Dendritic cell treated with granulocyte-macrophage colony-stimulating factor and Interleukin-4, amounts not matched to agents 40 ng/mL and 50 ng/mL, for 4 days (primary cell): ENCODE measurements around the gene RNF41.
"Not testable (repeated sequence)": the region's sequence is repeated elsewhere in the genome, so short reads cannot be mapped to it uniquely, and the experiment has no call there.

Experiments
- H3K27ac Mint-ChIP-seq: one replicate; pipeline ENCODE4 v1.8.0; 2022; ENCODE audit warnings: mild to moderate bottlenecking, mixed read lengths
- H3K27me3 Mint-ChIP-seq: one replicate; pipeline ENCODE4 v1.8.0; 2022; ENCODE audit warnings: mild to moderate bottlenecking, mixed read lengths
- H3K36me3 Mint-ChIP-seq: one replicate; pipeline ENCODE4 v1.8.0; 2022; ENCODE audit warnings: low read depth, mixed read lengths
- H3K4me1 Mint-ChIP-seq: one replicate; pipeline ENCODE4 v1.8.0; 2022; ENCODE audit warnings: low read depth, mixed read lengths
- H3K4me3 Mint-ChIP-seq: one replicate; pipeline ENCODE4 v1.8.0; 2022; ENCODE audit warnings: mild to moderate bottlenecking, moderate library complexity, mixed read lengths
- H3K9me3 Mint-ChIP-seq: one replicate; pipeline ENCODE4 v1.8.0; 2022; ENCODE audit warnings: mixed read lengths
- intact Hi-C: fragments of 100-400 bp; cut with micrococcal nuclease; formaldehyde crosslinking; loops from one replicate; pipeline ENCODE4 v1.15.0; 2022

Gene RNF41

DNA sequence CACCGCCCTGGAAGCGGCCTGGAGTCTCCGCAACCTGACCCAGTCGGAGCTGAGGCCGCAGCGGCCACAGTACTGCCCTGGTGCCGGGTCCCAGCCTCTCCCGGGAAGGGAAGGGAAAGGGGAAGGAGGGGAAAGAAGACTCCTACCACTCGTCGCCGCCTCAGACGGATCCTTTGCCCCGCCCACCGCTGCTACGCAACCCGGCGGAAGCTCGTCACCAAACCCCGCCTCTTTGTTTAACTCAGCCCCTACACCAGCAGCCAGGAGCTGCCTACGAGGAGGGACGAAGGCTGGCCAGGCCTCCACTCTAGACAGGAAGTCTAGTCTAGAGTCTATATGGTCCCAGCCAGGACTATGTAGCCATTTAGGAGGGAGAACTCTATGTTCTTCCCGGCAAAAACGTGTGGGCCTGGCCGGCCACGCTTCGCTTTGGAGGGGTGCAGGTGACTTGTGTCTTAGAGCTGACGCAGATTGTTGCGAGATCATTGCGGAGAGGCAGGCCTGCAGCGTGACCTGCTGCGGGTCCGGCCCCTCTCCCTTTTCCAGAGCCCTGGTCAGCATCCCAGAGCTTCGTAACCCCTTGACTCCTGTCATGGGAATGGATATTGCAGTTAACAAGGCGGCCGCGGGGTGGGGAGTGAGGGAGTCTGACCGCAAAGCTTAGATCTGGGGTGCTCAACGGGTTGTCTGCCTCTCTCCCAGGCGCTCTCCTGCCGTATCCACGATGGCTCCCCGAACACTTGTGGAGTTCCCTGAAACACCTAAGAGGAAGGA lies at the start of gene RNF41:
RNF41 (minus strand) TSS at position 166 of the 774 bp plus-strand sequence. CDS start 7,875 bp downstream, outside the sequence.
- Mint-ChIP-seq H3K27me3 (no peaks in the 10 kb centered on the region), H3K9me3 (no peaks in the 10 kb centered on the region), H3K36me3 (peaks cover 27% of the 10 kb centered on the region), H3K27ac (peak within 1 kb of the TSS; percentile 100), H3K4me1 (peaks cover 56% of the 10 kb centered on the region), H3K4me3 (peak within 1 kb of the TSS; percentile 99)
- intact Hi-C loops: loop anchor here (2.0 to 5.0 kb wide), 2 partner anchors 15 to 35 kb away; partner anchors contain the start of gene ANKRD52

DNA sequence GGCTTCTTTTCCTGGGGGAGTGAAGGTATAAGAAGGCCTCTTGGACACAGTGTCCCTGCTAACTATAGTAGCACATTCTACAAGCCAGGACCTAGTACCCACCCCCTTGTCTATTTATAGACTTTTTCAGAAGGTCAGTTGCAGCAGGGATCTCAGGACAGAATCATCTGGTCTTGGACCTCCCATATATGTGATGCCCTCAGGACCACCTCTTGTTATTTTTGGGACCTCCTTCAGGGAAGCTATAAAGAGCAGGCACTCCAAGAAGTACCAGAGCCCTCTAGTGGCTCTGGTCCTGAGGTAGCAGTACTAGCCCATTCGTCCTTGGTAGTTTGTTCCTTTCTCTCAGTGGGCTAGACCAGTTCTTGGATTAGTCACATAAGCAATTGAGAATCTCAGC lies 49.3 kb upstream of the RNF41 start:
- H3K36me3 Mint-ChIP-seq: peaks cover 77% of the 10 kb centered on the region
- H3K27ac Mint-ChIP-seq: no peak overlapping the region
- peaks cover 19% of the 10 kb centered on the region for H3K4me1 Mint-ChIP-seq
- intact Hi-C loops: no loop called here
- H3K9me3 Mint-ChIP-seq: no peaks in the 10 kb centered on the region
- no peak overlapping the region for H3K4me3 Mint-ChIP-seq
- no peaks in the 10 kb centered on the region for H3K27me3 Mint-ChIP-seq

DNA sequence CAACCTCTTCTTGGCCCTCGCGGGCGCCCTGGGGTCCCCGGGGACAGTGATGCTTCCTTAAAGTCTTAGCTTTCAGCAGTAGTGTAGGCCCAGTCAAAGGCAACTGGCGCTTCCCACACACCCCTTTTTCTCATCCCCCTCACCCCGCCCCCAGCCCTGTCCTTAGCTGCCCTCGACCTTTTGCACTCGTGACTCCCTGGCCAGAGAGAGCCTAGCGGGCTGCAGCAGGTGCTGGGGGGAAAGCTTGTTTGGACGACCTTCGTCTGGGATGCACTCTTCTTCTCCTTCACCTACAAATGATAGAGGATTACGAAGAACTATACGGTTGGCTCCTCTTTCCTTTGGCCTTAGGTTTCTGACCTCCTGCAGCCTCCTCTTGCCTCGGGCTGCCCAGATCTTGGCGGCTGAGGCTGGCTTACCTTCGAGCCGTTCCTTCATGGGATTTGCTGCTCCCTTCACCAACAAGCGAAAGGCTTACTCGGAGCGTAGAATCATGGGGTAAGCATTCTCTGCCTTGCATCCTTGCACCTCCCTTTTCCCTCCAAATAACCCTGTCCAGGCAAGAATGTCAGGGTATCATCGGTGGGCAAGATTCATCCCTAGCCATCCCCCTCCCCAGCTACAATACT lies 45.8 kb upstream of the RNF41 start:
- Mint-ChIP-seq H3K9me3 (no peaks in the 10 kb centered on the region), H3K4me3 (peak overlapping the region; percentile 91), H3K27me3 (no peaks in the 10 kb centered on the region), H3K4me1 (peaks cover 19% of the 10 kb centered on the region), H3K36me3 (peaks cover 42% of the 10 kb centered on the region), H3K27ac (peak overlapping the region; percentile 86)
- intact Hi-C loops: loop anchor here (1.0 kb wide), 1 partner anchor 33 kb away; the partner anchor contains the start of gene CS

DNA sequence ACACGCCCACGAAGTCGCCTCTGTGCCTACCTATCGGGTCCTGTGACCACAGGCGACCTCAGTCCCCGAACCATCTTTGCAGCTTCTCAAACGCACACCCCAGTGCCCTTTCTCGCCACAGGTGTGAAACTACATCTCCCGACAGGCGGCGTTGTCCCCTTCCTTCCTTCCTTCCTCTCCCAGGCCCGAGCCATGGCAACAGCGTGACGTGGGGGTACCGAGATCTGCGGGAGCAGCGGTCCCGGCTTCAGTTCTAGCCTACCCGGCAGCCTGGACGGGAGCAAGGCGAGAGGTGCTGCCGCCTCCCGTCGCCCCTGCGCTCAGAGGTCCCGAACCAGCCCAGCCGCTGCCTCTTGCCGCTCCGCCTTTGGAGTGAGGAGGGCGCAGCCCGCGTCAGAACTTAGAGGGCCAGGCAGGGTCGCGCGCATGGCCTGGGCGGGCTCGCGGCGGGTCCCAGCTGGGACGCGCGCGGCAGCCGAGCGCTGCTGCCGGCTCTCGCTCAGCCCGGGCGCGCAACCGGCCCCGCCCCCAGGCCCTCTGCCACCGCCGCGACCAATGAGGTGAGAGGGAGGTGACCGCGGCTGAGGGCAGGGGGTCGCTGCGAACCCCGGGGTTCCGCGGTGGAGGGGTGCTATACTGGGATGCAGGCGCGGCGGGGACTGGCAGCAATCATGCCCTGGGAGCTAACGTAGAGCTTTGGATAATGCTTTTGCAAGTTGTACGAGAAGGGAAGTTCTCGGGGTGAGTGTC lies 45.1 kb upstream of the RNF41 start, which contains the start of gene COQ10A:
COQ10A (plus strand) TSS at position 250 of the 750 bp plus-strand sequence; CDS start at position 427, 177 bp downstream.
- intact Hi-C loops: loop anchor here (1.0 kb wide), 1 partner anchor 33 kb away; the partner anchor contains the start of gene CS
- Mint-ChIP-seq H3K9me3 (no peaks in the 10 kb centered on the region), H3K27me3 (no peaks in the 10 kb centered on the region), H3K27ac (peak within 1 kb of the TSS; percentile 86), H3K4me1 (peaks cover 19% of the 10 kb centered on the region), H3K36me3 (peaks cover 36% of the 10 kb centered on the region), H3K4me3 (peak within 1 kb of the TSS; percentile 91)

DNA sequence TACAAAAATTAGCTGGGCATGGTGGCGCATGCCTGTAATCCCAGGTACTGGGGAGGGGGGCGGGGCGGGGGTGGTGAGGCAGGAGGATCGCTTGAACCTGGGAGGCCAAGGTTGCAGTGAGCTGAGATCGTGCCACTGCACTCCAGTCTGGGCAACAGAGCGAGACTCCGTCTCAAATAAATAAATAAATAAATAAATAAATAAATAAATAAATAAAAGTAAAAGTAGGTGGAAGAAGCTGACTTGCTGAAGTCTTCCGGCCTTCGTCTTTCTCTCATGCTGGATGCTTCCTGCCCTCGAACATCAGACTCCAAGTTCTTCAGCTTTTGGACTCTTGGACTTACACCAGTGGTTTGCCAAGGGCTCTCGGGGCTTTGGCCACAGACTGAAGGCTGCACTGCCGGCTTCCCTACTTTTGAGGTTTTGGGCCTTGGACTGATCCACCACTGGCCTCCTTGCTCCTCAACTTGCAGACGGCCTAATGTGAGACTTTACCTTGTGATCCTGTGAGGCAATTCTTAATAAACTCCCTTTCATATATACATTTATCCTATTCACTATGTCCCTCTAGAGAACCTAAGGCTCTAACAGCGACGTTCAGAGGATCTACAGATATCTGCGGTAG lies 44.5 kb upstream of the RNF41 start:
- H3K27ac Mint-ChIP-seq: peak overlapping the region; percentile 86
- H3K9me3 Mint-ChIP-seq, intact Hi-C loops, H3K27me3 Mint-ChIP-seq: not testable (repeated sequence)
- H3K36me3 Mint-ChIP-seq: peaks cover 30% of the 10 kb centered on the region
- peaks cover 19% of the 10 kb centered on the region for H3K4me1 Mint-ChIP-seq
- peak overlapping the region; percentile 91 for H3K4me3 Mint-ChIP-seq

DNA sequence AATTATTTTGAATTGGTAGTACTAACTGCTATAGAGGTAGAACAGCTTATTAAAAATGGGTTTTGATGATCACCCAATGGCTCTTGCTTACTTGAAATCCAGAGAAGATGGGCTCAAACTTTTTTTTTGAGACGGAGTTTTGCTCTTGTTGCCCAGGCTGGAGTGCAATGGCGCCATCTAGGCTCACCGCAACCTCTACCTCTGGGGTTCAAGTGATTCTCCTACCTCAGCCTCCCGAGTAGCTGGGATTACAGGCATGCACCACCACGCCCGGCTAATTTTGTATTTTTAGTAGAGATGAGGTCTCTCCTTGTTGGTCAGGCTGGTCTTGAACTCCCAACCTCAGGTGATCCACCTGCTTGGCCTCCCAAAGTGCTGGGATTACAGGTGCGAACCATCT lies 41.2 kb upstream of the RNF41 start:
- H3K27me3 Mint-ChIP-seq, intact Hi-C loops, H3K4me3 Mint-ChIP-seq, H3K27ac Mint-ChIP-seq, H3K9me3 Mint-ChIP-seq: not testable (repeated sequence)
- Mint-ChIP-seq H3K36me3 (peaks cover 16% of the 10 kb centered on the region), H3K4me1 (peaks cover 25% of the 10 kb centered on the region)

DNA sequence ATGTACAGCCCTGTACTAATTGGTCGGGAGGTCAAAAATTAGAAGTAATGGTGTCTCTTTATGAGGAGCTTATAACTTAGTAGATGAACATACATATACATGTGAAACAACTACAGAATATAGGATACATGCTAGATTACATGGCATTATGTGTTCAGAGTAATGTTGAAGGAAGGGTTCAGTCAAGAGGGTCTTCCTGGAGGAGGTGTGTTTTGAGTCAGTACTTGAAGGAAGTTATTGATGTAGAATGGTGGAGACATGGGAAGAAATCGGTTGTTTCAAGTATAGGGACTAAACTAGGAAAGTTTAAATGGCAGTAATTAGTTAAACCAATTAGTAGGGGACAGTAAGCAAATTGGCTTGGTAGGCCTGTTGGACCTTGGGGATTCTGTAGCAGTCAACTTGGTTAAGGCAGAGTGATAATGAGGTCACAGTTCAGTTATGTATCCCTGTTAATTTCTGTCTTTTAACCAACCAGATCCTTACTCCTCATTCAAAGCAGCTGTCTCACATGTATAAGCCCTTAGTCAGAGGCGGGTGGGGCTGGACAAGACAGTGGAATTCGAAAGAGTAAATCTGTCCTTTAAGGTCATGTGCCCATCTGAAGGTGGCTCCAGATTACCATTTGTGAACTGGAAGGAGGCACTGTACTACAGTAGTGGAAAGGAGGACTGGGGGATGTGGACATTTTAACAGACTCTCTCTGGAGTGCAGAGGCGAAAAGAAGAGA lies 39.9 kb upstream of the RNF41 start:
- Mint-ChIP-seq H3K9me3 (no peaks in the 10 kb centered on the region), H3K27ac (no peak overlapping the region), H3K4me1 (peaks cover 23% of the 10 kb centered on the region), H3K4me3 (no peak overlapping the region), H3K36me3 (peaks cover 12% of the 10 kb centered on the region), H3K27me3 (no peaks in the 10 kb centered on the region)
- intact Hi-C loops: no loop called here

DNA sequence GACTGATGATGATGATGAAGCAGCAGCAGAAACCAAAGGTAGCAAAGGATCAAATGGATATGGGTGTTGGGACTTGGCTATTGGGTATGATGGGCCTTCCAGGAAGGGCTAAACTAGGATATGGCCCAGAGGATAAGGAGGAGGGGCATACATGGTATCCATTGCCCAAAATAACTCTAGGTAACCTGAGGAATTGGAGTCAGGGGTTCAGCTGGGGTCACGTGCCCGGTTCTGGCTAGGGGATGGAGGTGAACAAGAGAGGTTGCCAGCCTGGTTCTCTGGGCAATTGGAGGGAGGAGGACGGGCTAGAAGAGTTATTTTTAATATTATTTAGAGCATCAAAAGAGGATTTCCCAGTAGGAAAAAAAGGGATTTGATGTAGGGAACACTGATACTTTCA lies 39.2 kb upstream of the RNF41 start:
- peaks cover 17% of the 10 kb centered on the region for H3K36me3 Mint-ChIP-seq
- H3K4me1 Mint-ChIP-seq: peaks cover 18% of the 10 kb centered on the region
- H3K27ac Mint-ChIP-seq: no peak overlapping the region
- H3K9me3 Mint-ChIP-seq: no peaks in the 10 kb centered on the region
- no peaks in the 10 kb centered on the region for H3K27me3 Mint-ChIP-seq
- no peak overlapping the region for H3K4me3 Mint-ChIP-seq
- intact Hi-C loops: no loop called here

DNA sequence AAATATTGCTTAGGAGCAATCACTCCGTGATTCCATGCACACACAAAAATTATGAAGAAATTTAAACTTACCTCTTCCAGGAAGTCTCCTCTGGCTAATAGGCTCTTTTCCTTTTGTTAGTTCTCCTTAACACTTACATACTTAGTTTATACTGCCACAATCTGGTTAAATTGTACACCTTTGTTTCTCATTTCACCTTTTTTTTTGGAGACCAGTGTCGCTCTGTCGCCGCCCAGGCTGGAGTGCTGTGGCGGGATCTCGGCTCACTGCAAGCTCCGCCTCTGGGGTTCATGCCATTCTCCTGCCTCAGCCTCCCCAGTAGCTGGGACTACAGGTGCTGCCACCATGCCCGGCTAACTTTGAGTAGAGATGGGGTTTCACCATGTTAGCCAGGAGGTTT lies 38.7 kb upstream of the RNF41 start:
- H3K4me3 Mint-ChIP-seq: no peak overlapping the region
- no peaks in the 10 kb centered on the region for H3K27me3 Mint-ChIP-seq
- H3K36me3 Mint-ChIP-seq: peaks cover 22% of the 10 kb centered on the region
- no peaks in the 10 kb centered on the region for H3K9me3 Mint-ChIP-seq
- H3K27ac Mint-ChIP-seq: no peak overlapping the region
- intact Hi-C loops: no loop called here
- H3K4me1 Mint-ChIP-seq: peaks cover 18% of the 10 kb centered on the region

DNA sequence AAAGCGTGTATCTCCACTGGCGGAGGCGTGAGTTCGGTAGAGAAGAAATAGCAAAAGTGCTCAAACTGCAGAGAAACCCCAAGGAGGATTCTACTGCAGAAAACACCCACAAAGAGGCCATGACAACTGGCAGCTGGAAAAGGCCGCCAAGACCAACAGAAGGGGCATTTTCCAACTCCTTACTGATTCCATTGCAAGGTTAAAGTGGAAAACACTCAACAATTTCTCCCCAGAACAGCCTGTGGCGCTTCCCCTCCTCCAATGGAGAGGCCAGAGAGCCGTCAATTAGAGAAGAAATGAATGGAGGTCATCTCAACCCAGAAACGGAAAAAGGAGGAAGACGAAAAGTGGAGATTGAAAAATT lies 37.1 kb upstream of the RNF41 start:
- Mint-ChIP-seq H3K36me3 (peaks cover 38% of the 10 kb centered on the region), H3K9me3 (no peaks in the 10 kb centered on the region), H3K27ac (peak overlapping the region; percentile 86), H3K27me3 (no peaks in the 10 kb centered on the region), H3K4me1 (peaks cover 18% of the 10 kb centered on the region), H3K4me3 (peak overlapping the region; percentile 87)
- intact Hi-C loops: loop anchor here (2.0 to 5.0 kb wide), 2 partner anchors 37 to 66 kb away; partner anchors contain the start of genes NABP2 and RNF41

DNA sequence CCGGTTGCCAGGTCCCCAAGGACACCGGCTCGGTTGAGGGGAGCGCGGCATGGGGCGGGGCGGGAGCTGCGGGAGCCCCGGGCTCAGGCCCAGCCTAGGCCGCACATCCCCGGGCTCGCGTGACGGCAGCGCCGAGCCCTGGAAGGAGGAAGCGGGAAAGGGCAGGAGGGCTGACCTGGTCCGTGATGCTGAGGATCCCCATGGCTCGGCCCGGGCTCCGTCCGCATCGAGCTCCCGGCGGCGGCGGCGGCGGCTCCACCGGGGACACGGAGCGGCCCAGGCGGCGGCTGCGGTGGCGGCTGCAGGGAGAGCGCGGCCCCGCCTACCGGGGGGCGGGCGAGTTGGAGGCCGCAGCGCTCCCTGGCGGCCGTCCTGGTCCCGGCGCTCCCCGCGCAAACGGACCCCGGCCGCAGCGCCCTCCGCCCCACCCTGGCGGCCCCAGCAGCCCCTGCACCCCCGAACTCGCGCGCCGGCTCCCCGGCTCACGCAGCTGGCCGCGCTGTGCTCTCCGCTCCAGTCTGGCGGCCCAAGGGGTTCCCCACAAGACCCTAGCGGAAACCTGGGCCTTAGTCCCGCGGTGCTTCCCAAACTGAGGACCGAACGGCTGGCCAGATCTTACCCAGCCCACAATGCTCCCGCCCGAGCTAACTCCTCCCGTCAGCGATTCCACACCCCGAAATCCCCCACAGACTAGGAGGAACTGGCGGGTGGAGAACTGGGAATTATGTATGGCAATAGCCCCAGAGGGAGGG lies 36.5 kb upstream of the RNF41 start, which contains the start of gene ANKRD52:
ANKRD52 (minus strand) TSS at position 317 of the 752 bp plus-strand sequence; CDS start at position 202, 115 bp downstream.
- peak within 1 kb of the TSS; percentile 87 for H3K4me3 Mint-ChIP-seq
- H3K36me3 Mint-ChIP-seq: peaks cover 43% of the 10 kb centered on the region
- H3K4me1 Mint-ChIP-seq: peaks cover 18% of the 10 kb centered on the region
- H3K9me3 Mint-ChIP-seq: no peaks in the 10 kb centered on the region
- H3K27me3 Mint-ChIP-seq: no peaks in the 10 kb centered on the region
- H3K27ac Mint-ChIP-seq: peak within 1 kb of the TSS; percentile 86
- intact Hi-C loops: loop anchor here (2.0 to 5.0 kb wide), 2 partner anchors 36 to 65 kb away; partner anchors contain the start of genes NABP2 and RNF41

DNA sequence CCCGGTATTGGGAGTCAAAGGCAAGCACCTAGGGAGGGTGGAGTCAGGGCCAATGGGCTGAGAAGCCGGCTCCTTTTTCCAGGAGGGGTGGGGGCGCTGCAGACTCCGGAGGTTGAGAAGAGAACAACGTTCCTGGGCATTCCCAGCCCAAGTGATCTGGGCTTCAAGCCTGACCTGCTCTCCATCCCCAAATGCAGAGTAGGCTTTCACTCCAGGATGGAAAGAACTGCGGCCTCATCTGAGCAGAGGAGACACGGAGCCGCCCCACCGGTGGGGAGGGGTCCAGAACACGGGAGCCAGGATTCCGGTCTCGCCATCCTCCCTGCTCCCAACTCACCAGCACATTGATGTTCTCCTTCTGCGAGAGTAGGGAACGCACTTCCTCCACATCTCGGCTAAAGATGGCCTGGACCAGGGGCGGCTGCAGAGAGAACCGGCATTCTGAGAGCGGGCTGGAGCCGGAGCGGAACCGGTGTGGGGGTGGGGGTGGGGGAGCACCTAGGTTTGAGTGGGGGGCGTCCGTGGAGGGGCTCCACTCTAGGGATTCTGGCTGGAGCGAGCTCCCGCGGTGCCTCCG lies 35.9 kb upstream of the RNF41 start:
- H3K4me3 Mint-ChIP-seq: peak overlapping the region; percentile 87
- no peaks in the 10 kb centered on the region for H3K9me3 Mint-ChIP-seq
- intact Hi-C loops: loop anchor here (2.0 to 5.0 kb wide), 2 partner anchors 35 to 65 kb away; partner anchors contain the start of genes NABP2 and RNF41
- peaks cover 50% of the 10 kb centered on the region for H3K36me3 Mint-ChIP-seq
- peaks cover 18% of the 10 kb centered on the region for H3K4me1 Mint-ChIP-seq
- H3K27ac Mint-ChIP-seq: peak overlapping the region; percentile 86
- H3K27me3 Mint-ChIP-seq: no peaks in the 10 kb centered on the region
